HepG2 (cell line): ENCODE data around the gene KCTD13. TPM values are rescaled to one million over a fixed set of nuclear protein-coding genes. Genes with fewer than 3 reads are reported as not detected.

Source experiments
- ATRX ChIP-seq: sonication (generic); formaldehyde crosslinking; IDR thresholded peaks from 2 replicates; pipeline ENCODE4 v1.4.0; 2020; ENCODE audit warnings: missing genetic modification reagents, borderline replicate concordance
- CENPX ChIP-seq: sonication (generic); formaldehyde crosslinking; IDR thresholded peaks from 2 replicates; pipeline ENCODE4 v1.9.0; 2021; ENCODE audit warnings: mild to moderate bottlenecking, missing genetic modification reagents, moderate library complexity
- NR3C1 ChIP-seq: sonication (generic); formaldehyde crosslinking; IDR thresholded peaks from 2 replicates; pipeline ENCODE4 v1.4.0; 2020; ENCODE audit warnings: missing genetic modification reagents
- SP2 ChIP-seq: sonication (generic); formaldehyde crosslinking; IDR thresholded peaks from 2 replicates; pipeline ENCODE4 v1.5.1; 2020; ENCODE audit warnings: mild to moderate bottlenecking, missing genetic modification reagents
- ZC3H13 ChIP-seq: sonication (generic); formaldehyde crosslinking; IDR thresholded peaks from 2 replicates; pipeline ENCODE4 v1.8.1; 2023; ENCODE audit warnings: mild to moderate bottlenecking, missing genetic modification reagents, moderate library complexity
- ZKSCAN5 ChIP-seq: sonication (generic); formaldehyde crosslinking; IDR thresholded peaks from 2 replicates; pipeline ENCODE4 v1.5.1; 2020; ENCODE audit warnings: mild to moderate bottlenecking, missing genetic modification reagents
- ZNF263 ChIP-seq: sonication (generic); formaldehyde crosslinking; IDR thresholded peaks from 2 replicates; pipeline ENCODE4 v1.4.0; 2020; ENCODE audit warnings: missing genetic modification reagents
- ZNF317 ChIP-seq: sonication (generic); formaldehyde crosslinking; IDR thresholded peaks from 2 replicates; pipeline ENCODE4 v1.5.0; 2020; ENCODE audit warnings: mild to moderate bottlenecking, missing genetic modification reagents
- ZNF547 ChIP-seq: sonication (generic); formaldehyde crosslinking; IDR thresholded peaks from 2 replicates; pipeline ENCODE4 v1.5.1; 2020; ENCODE audit warnings: mild to moderate bottlenecking, missing genetic modification reagents
- ZNF629 ChIP-seq: sonication (generic); formaldehyde crosslinking; conservative IDR thresholded peaks from 2 replicates; pipeline ENCODE4 v1.5.0; 2020; ENCODE audit warnings: missing genetic modification reagents
- ZNF703 ChIP-seq: sonication (generic); formaldehyde crosslinking; IDR thresholded peaks from 2 replicates; pipeline ENCODE4 v1.5.1; 2020; ENCODE audit warnings: missing genetic modification reagents, mild to moderate bottlenecking, moderate library complexity, borderline replicate concordance
- polyA plus RNA-seq, 8 experiments: library from polyadenylated mRNA; depleted of rRNA in 3 of 8; stranded (reverse) in 7 of 8; unstranded in 1 of 8; fragments of >200 nt; fragmentation: Illumina TruSeq in 4 of 8; extraction: Trizol in 4 of 8; gene quantifications; 2 replicates each; pipeline versions ENCODE4 v1.2.1 to v1.2.3, GENCODE V29; 2011 to 2016; ENCODE audit warnings: low read depth in 4 of 8, missing spikeins in 1 of 8, mixed read lengths in 1 of 8; ENCODE audit not compliant: insufficient read depth in 1 of 8
- total RNA-seq, 5 experiments: library from RNA; depleted of rRNA; stranded (reverse); fragments of >200 nt; fragmentation: Illumina TruSeq; extraction: Trizol; gene quantifications; 2 replicates each; pipeline ENCODE4 v1.2.3, GENCODE V29; 2016; ENCODE audit warnings: low read depth in 1 of 5
- TF ChIP-seq, protein P1 (sequence below): sonication (generic); formaldehyde crosslinking; IDR thresholded peaks from 2 replicates; pipeline ENCODE4 v1.4.0; 2020; ENCODE audit warnings: missing genetic modification reagents, borderline replicate concordance
- TF ChIP-seq, protein P2 (sequence below): sonication (generic); formaldehyde crosslinking; IDR thresholded peaks from 2 replicates; pipeline ENCODE4 v1.5.0; 2020; ENCODE audit warnings: mild to moderate bottlenecking, missing genetic modification reagents, moderate library complexity
- TF ChIP-seq, protein P3 (sequence below): sonication (generic); formaldehyde crosslinking; IDR thresholded peaks from 2 replicates; pipeline ENCODE4 v1.5.0; 2020; ENCODE audit warnings: mild to moderate bottlenecking, missing genetic modification reagents
- TF ChIP-seq, protein P4 (sequence below): sonication (generic); formaldehyde crosslinking; IDR thresholded peaks from 2 replicates; pipeline ENCODE4 v1.9.0; 2022; ENCODE audit warnings: missing genetic modification reagents, mild to moderate bottlenecking, borderline replicate concordance
- TF ChIP-seq, protein P5 (sequence below): sonication (generic); formaldehyde crosslinking; IDR thresholded peaks from 2 replicates; pipeline ENCODE4 v1.8.0; 2023; ENCODE audit warnings: mild to moderate bottlenecking, missing genetic modification reagents
- TF ChIP-seq, protein P6 (sequence below): IDR thresholded peaks from 2 replicates; pipeline ENCODE4 v1.6.1; 2016; ENCODE audit warnings: missing biosample characterization, missing genetic modification reagents, low read depth

Gene KCTD13
- total and polyA plus RNA-seq, 2 of the 13 experiments (the other 11 are each of a cell fraction or from before 2014, with no cell fraction given) = 6.3 to 14.7 TPM

DNA sequence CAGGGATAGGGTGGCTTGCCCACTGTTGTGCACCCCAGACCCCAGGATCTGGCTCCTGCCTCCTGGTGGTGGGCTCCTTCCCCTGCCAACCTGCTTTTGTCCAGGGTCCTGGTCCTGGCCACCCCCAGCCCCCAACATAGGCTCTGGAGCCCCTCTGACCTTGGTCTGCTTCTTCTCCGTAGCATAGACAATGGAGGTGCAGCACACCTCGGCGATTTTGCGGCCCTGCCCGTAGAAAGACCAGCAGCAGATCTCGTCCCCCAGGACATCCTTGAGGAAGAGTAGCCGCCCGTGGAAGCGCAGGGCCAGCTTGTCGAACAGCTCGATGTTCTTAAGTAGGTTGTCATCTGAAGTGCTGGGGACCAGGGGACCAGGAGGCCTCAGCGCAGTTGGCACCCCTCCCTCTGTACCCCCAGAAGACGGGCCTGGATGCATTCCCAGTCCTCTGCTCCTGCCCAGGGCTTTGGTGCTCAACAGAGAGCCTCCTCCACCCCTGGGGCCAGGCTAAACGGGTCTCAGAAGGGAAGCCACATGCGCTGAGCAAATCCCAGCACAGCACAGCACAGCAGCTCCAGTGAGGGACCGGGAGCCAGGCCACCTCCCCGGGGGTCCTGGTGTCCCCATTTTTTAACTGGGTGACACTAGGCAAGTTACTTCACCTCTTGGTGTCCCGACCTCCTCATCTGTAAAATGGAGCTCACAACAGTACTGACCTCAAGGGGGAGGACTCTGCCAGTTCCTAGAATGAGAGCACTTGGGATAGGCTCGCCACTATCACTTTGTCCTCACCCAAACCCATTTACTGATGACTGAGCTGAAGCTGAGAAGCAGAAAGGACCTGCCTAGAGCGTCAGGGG lies 15.0 kb downstream of the KCTD13 start (continued):
- TF ChIP-seq, protein P1, sequence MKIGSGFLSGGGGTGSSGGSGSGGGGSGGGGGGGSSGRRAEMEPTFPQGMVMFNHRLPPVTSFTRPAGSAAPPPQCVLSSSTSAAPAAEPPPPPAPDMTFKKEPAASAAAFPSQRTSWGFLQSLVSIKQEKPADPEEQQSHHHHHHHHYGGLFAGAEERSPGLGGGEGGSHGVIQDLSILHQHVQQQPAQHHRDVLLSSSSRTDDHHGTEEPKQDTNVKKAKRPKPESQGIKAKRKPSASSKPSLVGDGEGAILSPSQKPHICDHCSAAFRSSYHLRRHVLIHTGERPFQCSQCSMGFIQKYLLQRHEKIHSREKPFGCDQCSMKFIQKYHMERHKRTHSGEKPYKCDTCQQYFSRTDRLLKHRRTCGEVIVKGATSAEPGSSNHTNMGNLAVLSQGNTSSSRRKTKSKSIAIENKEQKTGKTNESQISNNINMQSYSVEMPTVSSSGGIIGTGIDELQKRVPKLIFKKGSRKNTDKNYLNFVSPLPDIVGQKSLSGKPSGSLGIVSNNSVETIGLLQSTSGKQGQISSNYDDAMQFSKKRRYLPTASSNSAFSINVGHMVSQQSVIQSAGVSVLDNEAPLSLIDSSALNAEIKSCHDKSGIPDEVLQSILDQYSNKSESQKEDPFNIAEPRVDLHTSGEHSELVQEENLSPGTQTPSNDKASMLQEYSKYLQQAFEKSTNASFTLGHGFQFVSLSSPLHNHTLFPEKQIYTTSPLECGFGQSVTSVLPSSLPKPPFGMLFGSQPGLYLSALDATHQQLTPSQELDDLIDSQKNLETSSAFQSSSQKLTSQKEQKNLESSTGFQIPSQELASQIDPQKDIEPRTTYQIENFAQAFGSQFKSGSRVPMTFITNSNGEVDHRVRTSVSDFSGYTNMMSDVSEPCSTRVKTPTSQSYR = no peak
- TF ChIP-seq, protein P2, sequence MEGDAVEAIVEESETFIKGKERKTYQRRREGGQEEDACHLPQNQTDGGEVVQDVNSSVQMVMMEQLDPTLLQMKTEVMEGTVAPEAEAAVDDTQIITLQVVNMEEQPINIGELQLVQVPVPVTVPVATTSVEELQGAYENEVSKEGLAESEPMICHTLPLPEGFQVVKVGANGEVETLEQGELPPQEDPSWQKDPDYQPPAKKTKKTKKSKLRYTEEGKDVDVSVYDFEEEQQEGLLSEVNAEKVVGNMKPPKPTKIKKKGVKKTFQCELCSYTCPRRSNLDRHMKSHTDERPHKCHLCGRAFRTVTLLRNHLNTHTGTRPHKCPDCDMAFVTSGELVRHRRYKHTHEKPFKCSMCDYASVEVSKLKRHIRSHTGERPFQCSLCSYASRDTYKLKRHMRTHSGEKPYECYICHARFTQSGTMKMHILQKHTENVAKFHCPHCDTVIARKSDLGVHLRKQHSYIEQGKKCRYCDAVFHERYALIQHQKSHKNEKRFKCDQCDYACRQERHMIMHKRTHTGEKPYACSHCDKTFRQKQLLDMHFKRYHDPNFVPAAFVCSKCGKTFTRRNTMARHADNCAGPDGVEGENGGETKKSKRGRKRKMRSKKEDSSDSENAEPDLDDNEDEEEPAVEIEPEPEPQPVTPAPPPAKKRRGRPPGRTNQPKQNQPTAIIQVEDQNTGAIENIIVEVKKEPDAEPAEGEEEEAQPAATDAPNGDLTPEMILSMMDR (CRISPR knock-in tag) = peak; percentile 15; the same call in 1 of the 2 replicates
- TF ChIP-seq ZNF703 (CRISPR knock-in tag) = no peak
- TF ChIP-seq CENPX = no peak
- no peak for TF ChIP-seq NR3C1 (CRISPR knock-in tag)
- peak; percentile 61 for TF ChIP-seq ZNF629 (CRISPR knock-in tag)
- TF ChIP-seq ZKSCAN5 (CRISPR knock-in tag) = no peak
- TF ChIP-seq, protein P3, sequence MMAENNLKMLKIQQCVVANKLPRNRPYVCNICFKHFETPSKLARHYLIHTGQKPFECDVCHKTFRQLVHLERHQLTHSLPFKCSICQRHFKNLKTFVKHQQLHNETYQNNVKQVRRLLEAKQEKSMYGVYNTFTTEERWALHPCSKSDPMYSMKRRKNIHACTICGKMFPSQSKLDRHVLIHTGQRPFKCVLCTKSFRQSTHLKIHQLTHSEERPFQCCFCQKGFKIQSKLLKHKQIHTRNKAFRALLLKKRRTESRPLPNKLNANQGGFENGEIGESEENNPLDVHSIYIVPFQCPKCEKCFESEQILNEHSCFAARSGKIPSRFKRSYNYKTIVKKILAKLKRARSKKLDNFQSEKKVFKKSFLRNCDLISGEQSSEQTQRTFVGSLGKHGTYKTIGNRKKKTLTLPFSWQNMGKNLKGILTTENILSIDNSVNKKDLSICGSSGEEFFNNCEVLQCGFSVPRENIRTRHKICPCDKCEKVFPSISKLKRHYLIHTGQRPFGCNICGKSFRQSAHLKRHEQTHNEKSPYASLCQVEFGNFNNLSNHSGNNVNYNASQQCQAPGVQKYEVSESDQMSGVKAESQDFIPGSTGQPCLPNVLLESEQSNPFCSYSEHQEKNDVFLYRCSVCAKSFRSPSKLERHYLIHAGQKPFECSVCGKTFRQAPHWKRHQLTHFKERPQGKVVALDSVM (CRISPR knock-in tag) = no peak
- TF ChIP-seq, protein P4, sequence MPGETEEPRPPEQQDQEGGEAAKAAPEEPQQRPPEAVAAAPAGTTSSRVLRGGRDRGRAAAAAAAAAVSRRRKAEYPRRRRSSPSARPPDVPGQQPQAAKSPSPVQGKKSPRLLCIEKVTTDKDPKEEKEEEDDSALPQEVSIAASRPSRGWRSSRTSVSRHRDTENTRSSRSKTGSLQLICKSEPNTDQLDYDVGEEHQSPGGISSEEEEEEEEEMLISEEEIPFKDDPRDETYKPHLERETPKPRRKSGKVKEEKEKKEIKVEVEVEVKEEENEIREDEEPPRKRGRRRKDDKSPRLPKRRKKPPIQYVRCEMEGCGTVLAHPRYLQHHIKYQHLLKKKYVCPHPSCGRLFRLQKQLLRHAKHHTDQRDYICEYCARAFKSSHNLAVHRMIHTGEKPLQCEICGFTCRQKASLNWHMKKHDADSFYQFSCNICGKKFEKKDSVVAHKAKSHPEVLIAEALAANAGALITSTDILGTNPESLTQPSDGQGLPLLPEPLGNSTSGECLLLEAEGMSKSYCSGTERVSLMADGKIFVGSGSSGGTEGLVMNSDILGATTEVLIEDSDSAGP (CRISPR knock-in tag) = peak; percentile 48; the same call in 1 of the 2 replicates
- 0 out of 2 replicates have a peak, but pooled peaks have one; percentile 39 for TF ChIP-seq ZNF263 (CRISPR knock-in tag)
- TF ChIP-seq ATRX (CRISPR knock-in tag) = no peak
- no peak for TF ChIP-seq ZNF547
- TF ChIP-seq SP2 (CRISPR knock-in tag) = no peak
- TF ChIP-seq, protein P5, sequence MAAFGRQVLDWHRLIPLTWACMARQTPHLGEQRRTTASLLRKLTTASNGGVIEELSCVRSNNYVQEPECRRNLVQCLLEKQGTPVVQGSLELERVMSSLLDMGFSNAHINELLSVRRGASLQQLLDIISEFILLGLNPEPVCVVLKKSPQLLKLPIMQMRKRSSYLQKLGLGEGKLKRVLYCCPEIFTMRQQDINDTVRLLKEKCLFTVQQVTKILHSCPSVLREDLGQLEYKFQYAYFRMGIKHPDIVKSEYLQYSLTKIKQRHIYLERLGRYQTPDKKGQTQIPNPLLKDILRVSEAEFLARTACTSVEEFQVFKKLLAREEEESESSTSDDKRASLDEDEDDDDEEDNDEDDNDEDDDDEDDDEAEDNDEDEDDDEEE (CRISPR knock-in tag) = no peak
- no peak for TF ChIP-seq ZNF317 (CRISPR knock-in tag)
- TF ChIP-seq, protein P6, sequence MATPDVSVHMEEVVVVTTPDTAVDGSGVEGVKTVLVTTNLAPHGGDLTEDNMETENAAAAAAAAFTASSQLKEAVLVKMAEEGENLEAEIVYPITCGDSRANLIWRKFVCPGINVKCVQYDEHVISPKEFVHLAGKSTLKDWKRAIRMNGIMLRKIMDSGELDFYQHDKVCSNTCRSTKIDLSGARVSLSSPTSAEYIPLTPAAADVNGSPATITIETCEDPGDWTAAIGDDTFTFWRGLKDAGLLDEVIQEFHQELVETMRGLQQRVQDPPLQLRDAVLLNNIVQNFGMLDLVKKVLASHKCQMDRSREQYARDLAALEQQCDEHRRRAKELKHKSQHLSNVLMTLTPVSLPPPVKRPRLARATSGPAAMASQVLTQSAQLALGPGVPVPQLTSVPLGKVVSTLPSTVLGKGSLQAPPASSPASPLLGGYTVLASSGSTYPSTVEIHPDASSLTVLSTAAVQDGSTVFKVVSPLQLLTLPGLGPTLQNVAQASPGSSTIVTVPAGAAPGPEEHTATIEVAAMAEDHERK = no peak
- TF ChIP-seq ZC3H13 (CRISPR knock-in tag) = peak; percentile 61; the same call in 1 of the 2 replicates
